Measurements from ENCODE around the gene TMEM192. TPM values are rescaled to one million over a fixed set of nuclear protein-coding genes. Genes with fewer than 3 reads are reported as not detected.

Gene TMEM192
- total RNA-seq = 5.4 and 6.8 TPM in 2 replicates

GRCh38 chr4:165112368-165113121, at the start of gene TMEM192:
Gene TMEM192, minus strand, starts transcription at chr4:165112860. Its CDS starts 87 bp downstream, at chr4:165112773.

DNA sequence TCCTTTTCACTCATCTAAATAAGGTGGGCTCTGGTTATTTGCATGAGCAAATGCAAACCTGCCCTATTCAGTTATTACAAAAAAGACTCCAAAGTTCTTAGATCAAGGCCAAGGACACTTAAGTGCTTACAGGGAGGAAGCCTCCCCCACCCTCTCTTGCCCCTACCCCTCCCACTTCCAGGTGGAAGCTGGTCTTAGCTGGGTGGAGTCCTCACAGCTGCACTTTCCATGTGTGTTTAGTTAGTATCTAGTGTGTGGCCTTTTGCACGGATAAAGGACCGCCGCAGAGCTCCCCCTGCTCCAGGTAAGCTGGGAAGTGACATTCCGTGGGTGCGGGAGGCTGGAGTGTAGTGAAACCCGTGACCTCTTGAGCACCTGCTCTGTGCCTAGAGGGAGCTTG, 59.0 kb downstream of the TMEM192 start, which contains the start of gene TRIM75:
Gene TRIM75, plus strand, starts transcription at position 222 of the 400 bp plus-strand sequence. CDS start 5,282 bp downstream, outside the sequence.

GRCh38 chr4:165031436-165032211, 81.0 kb downstream of the TMEM192 start, which contains the start of gene TRIM60:
Gene TRIM60, plus strand, starts transcription at chr4:165031999. Its CDS starts 8,074 bp downstream, at chr4:165040073.

Other genes starting within 250 kb of the TMEM192 start
- gene APELA, start 235.7 kb downstream of the TMEM192 start, total RNA-seq = not detected in 2 replicates
- 0.67 and 1.0 TPM in 2 replicates for gene TRIM61, start 135.2 kb downstream of the TMEM192 start, total RNA-seq
- not detected in 2 replicates for gene TRIM60, start 80.9 kb downstream of the TMEM192 start, total RNA-seq
- gene TRIM75, start 59.0 kb downstream of the TMEM192 start, total RNA-seq = not detected in 2 replicates
- gene KLHL2, start 94.7 kb upstream of the TMEM192 start, total RNA-seq = 9.1 and 9.8 TPM in 2 replicates
- 491 and 592 TPM in 2 replicates for gene MSMO1, start 214.8 kb upstream of the TMEM192 start, total RNA-seq